ENCODE results near the gene PTPRH.

Gene PTPRH

GRCh38 chr19:55246462-55247451 lies 37.5 kb upstream of the PTPRH start:
- no peak for DNase-seq

GRCh38 chr19:55245236-55245904 lies 36.1 kb upstream of the PTPRH start:
- no peak for DNase-seq

- no peak for DNase-seq
Observed at GRCh38 chr19:55244004-55244680, 34.8 kb upstream of the PTPRH start.

- no peak for DNase-seq
Observed at GRCh38 chr19:55242517-55242916, 33.2 kb upstream of the PTPRH start.

- DNase-seq: no peak
Observed at GRCh38 chr19:55241935-55242464, 32.7 kb upstream of the PTPRH start.

GRCh38 chr19:55241143-55241934 lies 32.0 kb upstream of the PTPRH start:
- no peak for DNase-seq

GRCh38 chr19:55240713-55241020 lies 31.4 kb upstream of the PTPRH start:
- DNase-seq: no peak

GRCh38 chr19:55239004-55239403 lies 29.7 kb upstream of the PTPRH start:
- DNase-seq: no peak

GRCh38 chr19:55238030-55238429 lies 28.7 kb upstream of the PTPRH start:
- no peak for DNase-seq

- no peak for DNase-seq
Observed at GRCh38 chr19:55232986-55233385, 23.7 kb upstream of the PTPRH start.

GRCh38 chr19:55232286-55232602 lies 22.9 kb upstream of the PTPRH start:
- no peak for DNase-seq

GRCh38 chr19:55231391-55232285 lies 22.3 kb upstream of the PTPRH start:
- no peak for DNase-seq

- no peak for DNase-seq
Observed at GRCh38 chr19:55230780-55231179, 21.5 kb upstream of the PTPRH start.

GRCh38 chr19:55230329-55230728 lies 21.0 kb upstream of the PTPRH start:
- no peak for DNase-seq

- DNase-seq: no peak
Observed at GRCh38 chr19:55229789-55230182, 20.5 kb upstream of the PTPRH start.

GRCh38 chr19:55229145-55229788 lies 20.0 kb upstream of the PTPRH start:
- DNase-seq: no peak

GRCh38 chr19:55228403-55229031 lies 19.2 kb upstream of the PTPRH start, which contains the start of gene TMEM86B:
Gene TMEM86B (minus strand): TSS chr19:55228763. CDS start chr19:55228741, 22 bp downstream.
- DNase-seq: no peak

- DNase-seq: no peak
Observed at GRCh38 chr19:55228015-55228391, 18.7 kb upstream of the PTPRH start.

- no peak for DNase-seq
Observed at GRCh38 chr19:55227241-55228014, 18.1 kb upstream of the PTPRH start.

- DNase-seq: no peak
Observed at GRCh38 chr19:55226788-55227187, 17.5 kb upstream of the PTPRH start.
